ENCODE results near the gene SLC6A8. TPM values are rescaled to one million over a fixed set of nuclear protein-coding genes. Genes with fewer than 3 reads are reported as not detected.

The SLC6A8 gene
- total and polyA plus RNA-seq, 2 of the 4 experiments (the other 2 are of a cell fraction): 7.2 to 25.5 TPM

DNA sequence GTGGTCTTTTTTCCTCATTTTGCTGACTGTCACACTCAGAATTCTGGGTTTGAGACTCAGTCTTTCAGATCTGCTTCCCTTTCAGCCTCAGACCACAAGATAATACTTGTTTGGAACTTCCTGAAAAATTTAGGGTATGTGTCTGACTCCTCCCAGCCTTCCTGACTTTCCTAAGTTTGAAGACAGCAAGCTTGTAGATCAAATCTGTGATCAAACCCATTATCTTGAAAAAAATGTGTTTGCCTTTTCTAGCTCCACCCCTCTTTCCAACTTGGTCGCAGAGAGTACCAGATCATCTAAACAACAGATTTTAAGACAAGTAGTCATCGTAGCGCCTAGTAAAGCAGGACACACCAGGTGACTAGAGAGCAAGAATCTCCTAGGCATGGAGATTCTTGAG is 26.5 kb downstream of the SLC6A8 start:
- Histone ChIP-seq H3K27me3 (ENCODE audit: control insufficient read depth, insufficient read depth, low read length) (no peaks in the 10 kb centered on the region), H3K4me1 (ENCODE audit: control insufficient read depth, insufficient read depth, low read length) (no peaks in the 10 kb centered on the region; the same call in 1 of the 2 replicates), H3K56ac (ENCODE audit: extremely low read depth, insufficient read depth, low read length) (no peak overlapping the region), H3K4me2 (ENCODE audit: low read depth, low read length) (no peak overlapping the region), H2BK120ac (ENCODE audit: low read depth, low read length) (no peak overlapping the region), H3K4ac (ENCODE audit: low read depth, low read length) (no peak overlapping the region), H3K4me3 (ENCODE audit: insufficient read depth, low read depth, low read length) (no peak overlapping the region), H2BK20ac (ENCODE audit: low read depth, low read length) (no peak overlapping the region), H2AK5ac (ENCODE audit: low read depth, low read length) (no peak overlapping the region), H4K91ac (ENCODE audit: insufficient read depth, low read depth, low read length) (no peak overlapping the region), H3K9me1 (ENCODE audit: insufficient read depth, low read length) (no peaks in the 10 kb centered on the region), H2AFZ (replicated peaks; ENCODE audit: low read length, poor library complexity) (no peak overlapping the region), H4K5ac (ENCODE audit: low read depth, low read length) (no peak overlapping the region), H2AK9ac (replicated peaks; ENCODE audit: low read depth, low read length, poor library complexity) (no peak overlapping the region), H3K18ac (ENCODE audit: low read depth, low read length) (no peak overlapping the region), H4K20me1 (ENCODE audit: insufficient read depth, low read length) (no peaks in the 10 kb centered on the region), H3K23ac (ENCODE audit: low read depth, low read length) (no peak overlapping the region), H3K27ac (ENCODE audit: insufficient read depth, low read length) (no peak overlapping the region), H3K36me3 (ENCODE audit: control insufficient read depth, insufficient read depth, low read length) (peaks cover 43% of the 10 kb centered on the region), H3K79me1 (ENCODE audit: low read depth in 1 of 2, low read length in 2 of 2) (0 out of 4 replicates have a peak, but pooled peaks cover 0 to under 1% of the 10 kb centered on the region in 2 experiments), H2BK5ac (ENCODE audit: low read depth, low read length, poor library complexity, severe bottlenecking) (no peak overlapping the region), H4K8ac (ENCODE audit: low read depth in 2 of 2, low read length in 2 of 2) (no peak overlapping the region), H3K9me3 (ENCODE audit: control insufficient read depth, insufficient read depth, low read length) (no peaks in the 10 kb centered on the region), H3K14ac (replicated peaks; ENCODE audit: low read depth, low read length) (no peak overlapping the region), H3K9ac (ENCODE audit: low read depth, low read length) (no peak overlapping the region), H2BK15ac (ENCODE audit: low read depth, low read length) (no peak overlapping the region)
- intact Hi-C loops (cut with micrococcal nuclease): no loop called here
- BruUV-seq (replicated peaks): no TSS peak
- dilution Hi-C loops (cut with HindIII; ENCODE audit: low sequenced_read_pairs, unreplicated experiment): no loop called here
- peak; percentile 46 for ATAC-seq (ENCODE audit: low read depth)
- in situ Hi-C loops (cut with MboI; ENCODE audit: low sequenced_read_pairs): no loop called here
- no CpG with 5 or more reads among the region's 3 CpGs for WGBS, 2 experiments (ENCODE audit: extremely low coverage in 2 of 2, insufficient read length in 1 of 2)
- DNase-seq: peak; percentile 13
- ChIA-PET POLR2A (ENCODE audit: unreplicated experiment) (no interaction called here), CTCF (no interaction called here)
- TF ChIP-seq MAFK (IDR thresholded peaks at IDR 0.05; ENCODE audit: low read depth, low read length): no peak
- TF ChIP-seq, protein P1, sequence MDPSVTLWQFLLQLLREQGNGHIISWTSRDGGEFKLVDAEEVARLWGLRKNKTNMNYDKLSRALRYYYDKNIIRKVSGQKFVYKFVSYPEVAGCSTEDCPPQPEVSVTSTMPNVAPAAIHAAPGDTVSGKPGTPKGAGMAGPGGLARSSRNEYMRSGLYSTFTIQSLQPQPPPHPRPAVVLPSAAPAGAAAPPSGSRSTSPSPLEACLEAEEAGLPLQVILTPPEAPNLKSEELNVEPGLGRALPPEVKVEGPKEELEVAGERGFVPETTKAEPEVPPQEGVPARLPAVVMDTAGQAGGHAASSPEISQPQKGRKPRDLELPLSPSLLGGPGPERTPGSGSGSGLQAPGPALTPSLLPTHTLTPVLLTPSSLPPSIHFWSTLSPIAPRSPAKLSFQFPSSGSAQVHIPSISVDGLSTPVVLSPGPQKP (IDR thresholded peaks at IDR 0.05; ENCODE audit: borderline replicate concordance, low read depth, low read length): no peak
- no peak for TF ChIP-seq RFX5 (IDR thresholded peaks at IDR 0.05; ENCODE audit: low read depth, low read length)
- TF ChIP-seq MXI1 (IDR thresholded peaks at IDR 0.05; ENCODE audit: borderline replicate concordance, low read depth, low read length): no peak
- TF ChIP-seq MAZ (IDR thresholded peaks at IDR 0.05; ENCODE audit: borderline replicate concordance, low read depth, low read length): no peak
- TF ChIP-seq FOS (IDR thresholded peaks at IDR 0.05; ENCODE audit: low read depth, low read length): no peak
- no peak for TF ChIP-seq CEBPB (IDR thresholded peaks at IDR 0.05; ENCODE audit: low read depth, low read length)
- TF ChIP-seq, protein P2, sequence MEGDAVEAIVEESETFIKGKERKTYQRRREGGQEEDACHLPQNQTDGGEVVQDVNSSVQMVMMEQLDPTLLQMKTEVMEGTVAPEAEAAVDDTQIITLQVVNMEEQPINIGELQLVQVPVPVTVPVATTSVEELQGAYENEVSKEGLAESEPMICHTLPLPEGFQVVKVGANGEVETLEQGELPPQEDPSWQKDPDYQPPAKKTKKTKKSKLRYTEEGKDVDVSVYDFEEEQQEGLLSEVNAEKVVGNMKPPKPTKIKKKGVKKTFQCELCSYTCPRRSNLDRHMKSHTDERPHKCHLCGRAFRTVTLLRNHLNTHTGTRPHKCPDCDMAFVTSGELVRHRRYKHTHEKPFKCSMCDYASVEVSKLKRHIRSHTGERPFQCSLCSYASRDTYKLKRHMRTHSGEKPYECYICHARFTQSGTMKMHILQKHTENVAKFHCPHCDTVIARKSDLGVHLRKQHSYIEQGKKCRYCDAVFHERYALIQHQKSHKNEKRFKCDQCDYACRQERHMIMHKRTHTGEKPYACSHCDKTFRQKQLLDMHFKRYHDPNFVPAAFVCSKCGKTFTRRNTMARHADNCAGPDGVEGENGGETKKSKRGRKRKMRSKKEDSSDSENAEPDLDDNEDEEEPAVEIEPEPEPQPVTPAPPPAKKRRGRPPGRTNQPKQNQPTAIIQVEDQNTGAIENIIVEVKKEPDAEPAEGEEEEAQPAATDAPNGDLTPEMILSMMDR (conservative IDR thresholded peaks at IDR 0.05; ENCODE audit: low read depth, low read length): no peak
- TF ChIP-seq, protein P3, sequence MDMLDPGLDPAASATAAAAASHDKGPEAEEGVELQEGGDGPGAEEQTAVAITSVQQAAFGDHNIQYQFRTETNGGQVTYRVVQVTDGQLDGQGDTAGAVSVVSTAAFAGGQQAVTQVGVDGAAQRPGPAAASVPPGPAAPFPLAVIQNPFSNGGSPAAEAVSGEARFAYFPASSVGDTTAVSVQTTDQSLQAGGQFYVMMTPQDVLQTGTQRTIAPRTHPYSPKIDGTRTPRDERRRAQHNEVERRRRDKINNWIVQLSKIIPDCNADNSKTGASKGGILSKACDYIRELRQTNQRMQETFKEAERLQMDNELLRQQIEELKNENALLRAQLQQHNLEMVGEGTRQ (IDR thresholded peaks at IDR 0.05; ENCODE audit: low read depth, low read length): no peak
- TF ChIP-seq CHD1 (IDR thresholded peaks at IDR 0.05; ENCODE audit: low read depth, low read length): no peak
- TF ChIP-seq POLR2A (IDR thresholded peaks at IDR 0.05; ENCODE audit: low read depth, low read length): no peak
- TF ChIP-seq NFE2L2 (IDR thresholded peaks at IDR 0.05; ENCODE audit: low read depth, low read length): no peak
- TF ChIP-seq RAD21 (IDR thresholded peaks at IDR 0.05; ENCODE audit: low read length): no peak
- no peak for TF ChIP-seq BHLHE40 (IDR thresholded peaks at IDR 0.05; ENCODE audit: low read depth, low read length)
- no peak for TF ChIP-seq RCOR1 (IDR thresholded peaks at IDR 0.05; ENCODE audit: insufficient replicate concordance, low read length)
- TF ChIP-seq SMC3 (IDR thresholded peaks at IDR 0.05; ENCODE audit: low read depth, low read length): no peak
